Measurements from ENCODE around the gene MKLN1. TPM values are rescaled to one million over a fixed set of nuclear protein-coding genes. Genes with fewer than 3 reads are reported as not detected.

The MKLN1 gene
- polyA plus RNA-seq, 3 donors = 33.4 to 42.9 (median 38.0) TPM

DNA sequence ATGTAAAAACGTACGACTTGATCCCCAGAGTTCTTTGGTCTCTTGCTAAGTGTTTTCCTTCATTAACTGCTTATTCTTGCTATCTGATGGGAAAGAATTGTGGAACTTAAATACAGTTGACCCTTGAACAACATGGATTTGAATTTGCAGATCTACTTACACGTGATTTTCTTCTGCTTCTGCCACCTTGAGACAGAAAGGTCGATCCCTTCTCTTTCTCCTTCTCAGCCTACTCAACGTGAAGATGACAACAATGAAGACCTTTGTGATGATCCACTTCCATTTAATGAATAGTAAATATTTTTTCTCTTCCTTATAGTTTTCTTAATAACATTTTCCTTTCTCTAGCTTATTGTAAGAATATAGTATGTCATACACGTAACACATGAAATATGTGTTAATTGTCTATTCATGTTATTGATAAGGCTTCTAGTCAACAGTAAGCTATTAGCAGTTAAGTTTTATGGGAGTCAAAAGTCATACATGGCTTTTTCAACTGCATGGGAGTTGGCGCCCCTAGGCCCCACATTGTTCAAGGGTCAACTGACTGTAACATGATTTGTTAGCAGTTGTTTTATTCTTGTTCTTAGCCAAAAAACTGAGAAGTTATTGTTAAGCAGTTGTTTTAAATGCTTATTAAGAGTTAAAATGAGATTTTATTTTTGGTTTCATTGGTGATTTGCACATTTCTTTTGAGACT lies 11.2 kb downstream of the MKLN1 start:
- no peak for DNase-seq

GRCh38 chr7:131341690-131342089 lies 14.0 kb downstream of the MKLN1 start:
- no peak for DNase-seq

GRCh38 chr7:131342864-131343442 lies 15.3 kb downstream of the MKLN1 start:
- DNase-seq = no peak

- no peak for DNase-seq
Measured at GRCh38 chr7:131346885-131347592, 19.4 kb downstream of the MKLN1 start.

DNA sequence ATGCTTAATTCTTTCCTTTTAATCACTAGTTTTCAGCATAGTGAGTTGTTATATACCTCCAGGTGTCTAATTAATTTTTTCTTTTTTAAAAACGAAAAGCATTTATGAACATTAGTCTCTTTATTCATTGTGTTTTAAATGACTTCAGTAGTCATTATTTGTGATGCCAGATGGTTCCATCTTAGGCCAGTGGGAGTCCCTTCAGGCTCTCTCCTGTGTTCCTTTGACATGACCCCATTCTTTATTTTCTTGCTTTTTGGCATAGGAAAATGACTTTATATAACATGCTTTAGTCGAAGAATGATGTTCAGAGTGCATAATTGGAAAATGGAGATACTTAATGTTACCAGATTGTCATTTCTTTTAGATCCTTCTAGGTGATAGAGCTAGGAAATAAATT lies 24.4 kb downstream of the MKLN1 start:
- DNase-seq = no peak

GRCh38 chr7:131354390-131354789 lies 26.7 kb downstream of the MKLN1 start:
- no peak for DNase-seq

DNA sequence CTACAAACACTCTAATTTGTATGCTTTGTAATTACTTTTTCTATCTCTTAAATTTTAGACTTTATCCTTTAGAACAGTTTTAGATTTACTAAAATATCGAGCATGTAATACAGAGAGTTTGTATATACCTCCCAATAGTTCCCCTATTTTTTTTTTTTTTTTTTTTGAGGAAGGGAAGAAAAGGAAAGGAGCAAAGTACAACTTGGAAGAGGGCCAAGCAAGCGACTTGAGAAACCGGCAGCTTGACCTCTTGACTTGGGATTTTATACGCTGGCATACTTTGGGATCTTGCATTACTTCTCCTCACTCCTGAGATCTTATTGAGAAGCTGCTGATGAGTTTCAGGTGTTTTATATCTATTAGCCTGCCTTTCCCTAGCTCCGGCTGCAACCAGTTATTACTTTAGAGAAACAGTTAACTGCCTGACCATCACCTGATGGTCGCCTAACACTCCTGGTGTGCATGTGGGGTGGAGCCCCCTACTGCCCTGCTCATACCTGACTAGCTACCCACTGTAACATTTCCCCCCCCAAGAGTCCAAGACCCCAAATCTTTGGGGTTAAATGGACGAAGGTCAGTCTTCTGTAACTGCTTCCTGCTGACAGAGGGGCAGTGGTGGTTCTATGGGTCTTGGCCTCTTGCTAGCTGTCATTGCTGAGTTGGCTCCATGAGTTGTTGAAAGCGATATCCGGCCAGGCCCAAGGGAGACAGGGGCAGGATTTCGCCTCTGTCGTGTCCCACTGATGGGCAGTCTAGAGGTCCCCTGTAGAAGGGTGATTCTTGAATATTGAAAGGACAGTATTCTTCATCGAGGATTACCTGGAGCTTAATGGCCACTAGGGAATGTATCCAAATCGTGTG lies 28.5 kb downstream of the MKLN1 start:
- DNase-seq = no peak

GRCh38 chr7:131357282-131357880 lies 29.7 kb downstream of the MKLN1 start:
- no peak for DNase-seq

DNA sequence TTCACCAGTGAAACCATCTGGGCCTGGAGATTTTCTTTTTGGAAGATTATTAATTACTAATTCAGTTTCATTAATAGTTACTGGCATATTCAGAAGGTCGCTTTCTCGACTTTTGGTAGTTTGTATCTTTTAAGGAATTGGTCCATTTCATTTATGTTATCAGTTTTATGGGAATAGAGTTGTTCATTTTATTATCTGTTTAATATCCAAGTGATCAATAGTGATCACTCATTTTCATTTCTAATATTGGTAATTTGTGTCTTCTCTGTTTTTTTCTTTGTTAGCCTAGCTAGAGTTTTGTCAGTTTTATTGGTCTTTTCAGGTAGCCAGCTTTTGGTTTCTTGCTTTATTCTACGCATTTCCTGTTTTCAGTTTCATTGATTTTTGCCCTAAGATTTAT lies 31.0 kb downstream of the MKLN1 start:
- no peak for DNase-seq

DNA sequence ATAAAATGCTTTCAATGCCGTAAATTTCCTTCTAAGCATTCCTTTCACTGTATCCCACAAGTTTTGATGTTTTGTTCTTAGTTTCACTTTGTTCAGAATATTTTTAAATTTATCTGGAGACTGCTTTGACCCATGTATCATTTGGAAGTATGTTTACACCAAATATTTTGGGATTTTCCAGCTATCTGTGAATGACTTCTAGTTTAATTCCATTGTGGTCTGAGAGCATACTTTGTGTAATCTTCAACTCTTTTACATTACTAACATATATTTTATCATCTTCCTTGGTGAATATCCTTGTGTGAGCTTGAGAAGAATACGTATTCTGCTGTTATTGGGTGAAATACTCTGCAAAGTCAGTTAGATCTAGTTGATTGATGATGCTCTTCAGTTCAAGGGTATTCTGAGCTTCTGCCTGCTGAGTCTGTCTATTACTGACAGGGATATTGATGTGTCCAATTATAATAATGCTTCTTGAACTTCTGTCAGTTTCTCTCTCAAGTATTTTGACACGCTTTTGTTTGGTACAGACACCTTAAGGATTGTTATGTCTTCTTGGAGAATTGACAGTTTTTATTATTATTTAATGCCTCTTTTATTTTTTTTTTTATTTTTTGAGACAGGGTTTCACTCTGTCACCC lies 31.6 kb downstream of the MKLN1 start:
- DNase-seq = no peak

DNA sequence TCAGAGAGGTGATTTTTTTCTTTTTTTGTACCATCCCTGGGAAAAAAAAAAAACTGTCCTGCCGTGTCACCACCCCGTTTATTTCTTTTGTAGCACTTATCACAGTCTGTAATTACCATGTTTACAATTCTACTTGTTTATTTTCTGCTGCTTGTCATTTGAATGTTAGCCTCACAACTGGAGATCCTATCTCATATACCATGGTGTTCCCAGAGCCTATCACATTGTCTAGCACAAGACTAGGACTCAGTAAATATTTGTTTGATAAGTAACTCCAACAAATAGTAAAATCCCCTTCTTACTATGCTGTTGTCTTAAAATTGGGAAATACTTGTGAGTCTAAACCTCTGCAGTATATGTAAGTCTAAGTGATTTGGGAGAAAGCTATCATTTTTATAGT lies 36.0 kb downstream of the MKLN1 start:
- DNase-seq = no peak

DNA sequence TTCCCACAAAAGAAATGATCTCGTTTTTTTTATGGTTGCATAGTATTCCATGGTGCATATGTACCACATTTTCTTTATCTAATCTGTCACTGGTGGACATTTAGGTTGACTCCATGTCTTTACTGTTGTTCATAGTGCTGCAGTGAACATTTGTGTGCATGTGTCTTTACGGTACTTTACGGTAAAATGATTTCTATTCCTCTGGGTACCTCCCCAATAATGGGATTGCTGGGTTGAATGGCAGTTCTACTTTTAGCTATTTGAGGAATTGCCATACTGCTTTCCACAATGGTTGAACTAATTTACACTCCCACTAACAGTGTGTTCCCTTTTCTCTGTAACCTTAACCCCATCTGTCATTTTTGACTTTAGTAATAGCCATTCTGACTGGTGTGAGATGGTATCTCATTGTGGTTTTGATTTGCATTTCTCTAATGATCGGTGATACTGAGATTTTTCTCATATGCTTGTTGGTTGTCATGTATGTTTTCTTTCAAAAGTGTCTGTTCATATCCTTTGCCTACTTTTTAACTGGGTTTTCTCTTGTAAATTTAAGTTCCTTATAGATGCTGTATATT lies 37.2 kb downstream of the MKLN1 start:
- DNase-seq = no peak

DNA sequence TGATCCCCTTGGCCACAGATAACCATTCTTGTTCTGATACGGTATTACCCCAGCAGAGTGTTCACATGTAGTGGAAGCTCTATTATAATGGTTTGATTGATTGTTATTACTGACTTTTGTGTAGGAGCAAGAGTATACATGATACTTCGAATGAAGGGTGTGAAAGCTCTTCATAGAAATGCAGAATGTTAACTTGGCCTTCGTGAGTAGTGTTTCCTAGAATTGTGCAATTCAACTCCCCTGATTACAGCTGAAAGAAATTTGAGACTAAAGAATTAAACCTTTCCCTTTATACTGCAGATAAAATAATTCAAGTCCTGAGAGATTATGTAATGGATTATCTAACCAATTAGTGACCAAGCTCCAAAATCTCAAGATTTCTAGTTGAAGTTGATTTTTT lies 38.2 kb downstream of the MKLN1 start:
- DNase-seq = no peak

DNA sequence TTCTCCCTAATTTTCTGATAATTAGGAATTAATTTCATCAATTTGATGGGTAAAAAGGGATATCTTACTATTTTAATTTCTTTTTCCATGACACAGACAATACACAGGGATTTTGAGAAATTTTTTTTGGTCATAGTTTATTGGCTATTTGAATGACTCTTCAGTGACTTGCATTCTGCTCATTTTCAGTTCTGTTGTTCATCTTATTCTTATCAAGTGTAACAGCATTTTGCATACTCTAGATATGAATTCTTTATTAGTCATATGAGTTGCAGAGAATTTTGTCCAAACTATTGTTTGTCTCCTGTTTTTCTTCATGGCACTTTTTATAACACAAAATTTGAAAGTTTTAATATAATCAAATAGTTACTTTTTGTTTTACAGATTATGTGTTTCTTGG lies 41.7 kb downstream of the MKLN1 start:
- no peak for DNase-seq

DNA sequence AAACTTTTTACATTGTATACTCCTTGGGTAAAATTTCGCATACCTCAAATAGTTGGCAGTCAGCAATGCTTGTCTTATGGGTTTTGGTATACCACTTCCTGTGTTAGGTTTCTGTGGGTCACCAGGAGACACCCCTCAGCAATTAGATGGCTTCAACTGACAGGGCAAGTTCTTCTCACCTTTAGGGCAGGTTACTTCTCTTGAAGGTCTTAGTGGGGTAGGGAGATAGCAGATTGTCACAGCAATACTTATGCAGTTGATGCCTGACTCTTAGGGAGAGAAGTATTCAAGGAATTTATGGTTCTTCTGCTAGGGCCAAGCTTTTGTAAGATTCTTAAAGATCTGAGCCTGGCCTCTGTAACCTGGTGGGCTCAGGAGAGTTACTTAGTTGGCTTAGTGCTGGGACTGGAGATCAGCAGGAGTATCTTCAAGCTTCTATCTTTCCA lies 42.9 kb downstream of the MKLN1 start:
- no peak for DNase-seq

- no peak for DNase-seq
Measured at GRCh38 chr7:131371411-131371810, 43.7 kb downstream of the MKLN1 start.

GRCh38 chr7:131372554-131372953 lies 44.9 kb downstream of the MKLN1 start:
- no peak for DNase-seq

GRCh38 chr7:131374821-131375220 lies 47.1 kb downstream of the MKLN1 start:
- no peak for DNase-seq

- DNase-seq = no peak
Measured at GRCh38 chr7:131381069-131381838, 53.6 kb downstream of the MKLN1 start.
